Mucosa of descending colon (tissue), 3 donors: ENCODE data around the gene TGFBR3. TPM values are rescaled to one million over a fixed set of nuclear protein-coding genes. Genes with fewer than 3 reads are reported as not detected.

Experiments
- ATAC-seq: fragments of 200-7000 bp; cut with Tn5 transposase; one replicate; pipeline ENCODE4 v1.9.1; 2020; ENCODE audit warnings: mild to moderate bottlenecking, moderate library complexity
- DNase-seq, 3 donors: peaks; one replicate each; pipeline ENCODE4 v3.0.0-alpha.2; 2020
- H3K36me3 ChIP-seq: fragments of 200-600 bp; one replicate; pipeline ENCODE4 v1.8.0; 2021; ENCODE audit warnings: low read depth, mild to moderate bottlenecking
- H3K4me1 ChIP-seq: fragments of 200-600 bp; one replicate; pipeline ENCODE4 v1.8.0; 2021; ENCODE audit warnings: low read depth, mild to moderate bottlenecking
- H3K4me3 ChIP-seq: fragments of 200-600 bp; one replicate; pipeline ENCODE4 v1.8.0; 2021; ENCODE audit warnings: mild to moderate bottlenecking
- H3K9me3 ChIP-seq: fragments of 200-600 bp; one replicate; pipeline ENCODE4 v1.8.0; 2021; ENCODE audit warnings: mild to moderate bottlenecking
- intact Hi-C, 2 donors: fragments of 100-400 bp; cut with DNase I in 1 of 2; cut with micrococcal nuclease in 1 of 2; formaldehyde crosslinking; loops; one replicate each; pipeline versions ENCODE4 v1.11.0 to v1.11.1; 2022; cut with DNase I, micrococcal nuclease
- total RNA-seq, 3 donors: library from RNA; stranded (reverse); fragmentation: NEBNext Ultra II Directional in 2 of 3; extraction: Animal tissue kit (Norgen Biotek cat#: 25700) in 2 of 3; gene quantifications; one replicate each; pipeline versions ENCODE4 v1.2.1 to v1.2.4, GENCODE V29; 2021 to 2023
- TF ChIP-seq, protein P1 (sequence below): fragments of 200-600 bp; IDR thresholded peaks from one replicate; pipeline ENCODE4 v1.8.0; 2022; ENCODE audit warnings: antibody characterized with exemption, mild to moderate bottlenecking
- donor health status: DM: no; HTN: no; CAD: no; lungs with moderate emphysema.
- donor health status: DM: no; HTN: no; CAD: no.
- donor health status: DM: no; HTN: yes; CAD: no.

Gene TGFBR3
- total RNA-seq, 3 donors from 2014 or later: 11.6 to 89.7 (median 21.1) TPM

- peak; percentile 59 for ATAC-seq
- TF ChIP-seq, protein P1, sequence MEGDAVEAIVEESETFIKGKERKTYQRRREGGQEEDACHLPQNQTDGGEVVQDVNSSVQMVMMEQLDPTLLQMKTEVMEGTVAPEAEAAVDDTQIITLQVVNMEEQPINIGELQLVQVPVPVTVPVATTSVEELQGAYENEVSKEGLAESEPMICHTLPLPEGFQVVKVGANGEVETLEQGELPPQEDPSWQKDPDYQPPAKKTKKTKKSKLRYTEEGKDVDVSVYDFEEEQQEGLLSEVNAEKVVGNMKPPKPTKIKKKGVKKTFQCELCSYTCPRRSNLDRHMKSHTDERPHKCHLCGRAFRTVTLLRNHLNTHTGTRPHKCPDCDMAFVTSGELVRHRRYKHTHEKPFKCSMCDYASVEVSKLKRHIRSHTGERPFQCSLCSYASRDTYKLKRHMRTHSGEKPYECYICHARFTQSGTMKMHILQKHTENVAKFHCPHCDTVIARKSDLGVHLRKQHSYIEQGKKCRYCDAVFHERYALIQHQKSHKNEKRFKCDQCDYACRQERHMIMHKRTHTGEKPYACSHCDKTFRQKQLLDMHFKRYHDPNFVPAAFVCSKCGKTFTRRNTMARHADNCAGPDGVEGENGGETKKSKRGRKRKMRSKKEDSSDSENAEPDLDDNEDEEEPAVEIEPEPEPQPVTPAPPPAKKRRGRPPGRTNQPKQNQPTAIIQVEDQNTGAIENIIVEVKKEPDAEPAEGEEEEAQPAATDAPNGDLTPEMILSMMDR: no peak
- Histone ChIP-seq H3K4me1 (no peaks in the 10 kb centered on the region), H3K4me3 (no peak overlapping the region), H3K9me3 (no peaks in the 10 kb centered on the region), H3K36me3 (no peaks in the 10 kb centered on the region)
- intact Hi-C loops: no loop called here
- no peak for DNase-seq
Observed at GRCh38 chr1:91924146-91924545, 38.2 kb upstream of the TGFBR3 start.

GRCh38 chr1:91919962-91920361 is 34.0 kb upstream of the TGFBR3 start:
- intact Hi-C loops: no loop called here
- no peaks in the 10 kb centered on the region for H3K4me1 ChIP-seq
- H3K9me3 ChIP-seq: no peaks in the 10 kb centered on the region
- no peak for ATAC-seq
- TF ChIP-seq, protein P1: no peak
- no peak for DNase-seq
- H3K4me3 ChIP-seq: no peak overlapping the region
- no peaks in the 10 kb centered on the region for H3K36me3 ChIP-seq

DNA sequence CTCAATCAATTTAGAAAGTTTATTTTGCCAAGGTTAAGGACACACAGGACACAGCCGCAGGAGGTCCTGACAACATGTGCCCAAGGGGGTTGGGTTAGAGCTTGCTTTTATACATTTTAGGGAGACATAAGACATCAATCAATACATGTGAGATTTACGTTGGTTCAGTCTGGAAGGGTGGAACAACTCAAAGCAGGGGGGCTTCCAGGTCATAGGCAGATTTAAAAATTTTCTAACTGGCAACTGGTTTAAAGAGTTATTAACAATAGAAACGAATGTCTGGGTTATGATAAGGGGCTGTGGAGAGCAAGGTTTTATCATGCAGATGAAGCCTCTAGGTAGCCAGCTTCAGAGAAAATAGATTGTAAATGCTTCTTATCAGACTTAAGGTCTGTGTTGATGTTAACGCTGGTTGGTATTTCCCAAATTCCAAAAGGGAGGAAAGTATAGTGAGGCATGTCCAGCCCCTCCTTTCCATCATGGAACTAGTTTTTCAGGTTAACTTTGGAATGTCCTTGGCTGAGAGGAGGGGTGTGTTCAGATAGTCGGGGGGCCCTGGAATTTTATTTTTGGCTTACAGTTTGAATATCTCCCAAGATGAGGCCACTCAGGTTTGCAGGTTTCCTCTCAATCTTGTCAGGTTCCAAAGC is 31.0 kb upstream of the TGFBR3 start:
- TF ChIP-seq, protein P1: no peak
- Histone ChIP-seq H3K4me3 (no peak overlapping the region), H3K9me3 (no peaks in the 10 kb centered on the region), H3K4me1 (no peaks in the 10 kb centered on the region), H3K36me3 (no peaks in the 10 kb centered on the region)
- intact Hi-C loops: no loop called here
- DNase-seq: no peak
- no peak for ATAC-seq

DNA sequence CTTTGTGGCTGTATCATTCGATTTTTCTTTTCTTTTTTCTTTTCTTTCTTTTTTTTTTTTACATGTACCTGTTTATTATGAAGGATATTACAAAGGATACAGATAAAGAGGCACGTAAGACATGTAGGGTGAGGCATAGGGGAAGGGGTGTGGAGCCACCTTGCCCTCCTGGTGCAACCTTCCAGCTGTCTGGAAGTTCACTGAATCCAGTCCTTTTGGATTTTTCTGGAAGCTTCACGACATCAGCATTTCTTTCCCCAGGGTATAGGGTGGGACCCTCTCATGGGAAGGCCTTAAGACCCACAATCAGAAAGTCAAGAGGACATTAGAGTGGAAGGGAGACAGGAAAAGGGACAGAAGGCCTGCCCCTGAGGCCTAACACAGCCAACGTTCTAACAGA is 30.1 kb upstream of the TGFBR3 start:
- TF ChIP-seq, protein P1: no peak
- intact Hi-C loops: no loop called here
- no peaks in the 10 kb centered on the region for H3K4me1 ChIP-seq
- H3K4me3 ChIP-seq: no peak overlapping the region
- H3K36me3 ChIP-seq: no peaks in the 10 kb centered on the region
- ATAC-seq: no peak
- no peaks in the 10 kb centered on the region for H3K9me3 ChIP-seq
- DNase-seq: no peak

DNA sequence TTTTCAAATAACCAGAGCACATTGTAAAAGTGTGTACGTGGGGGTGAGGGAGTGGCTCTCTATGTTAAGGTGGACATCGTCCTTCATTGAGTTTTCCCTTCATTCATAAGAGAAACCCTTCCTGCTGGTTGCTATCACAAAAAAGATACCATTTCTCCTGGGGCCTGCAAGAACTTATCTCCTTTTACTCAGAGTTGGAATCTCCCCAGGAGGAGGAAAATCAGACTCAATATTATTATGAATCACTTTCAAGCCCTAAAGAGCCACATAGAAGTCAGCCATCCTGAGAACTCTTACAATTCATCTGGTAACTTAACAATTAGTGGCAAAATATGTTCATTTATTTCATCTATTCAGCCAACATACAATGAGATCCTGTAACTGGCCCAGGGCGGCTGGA is 27.1 kb upstream of the TGFBR3 start:
- Histone ChIP-seq H3K9me3 (no peaks in the 10 kb centered on the region), H3K4me1 (no peaks in the 10 kb centered on the region), H3K4me3 (no peak overlapping the region), H3K36me3 (no peaks in the 10 kb centered on the region)
- ATAC-seq: no peak
- TF ChIP-seq, protein P1: no peak
- DNase-seq: no peak
- intact Hi-C loops: no loop called here

GRCh38 chr1:91912266-91912665 is 26.3 kb upstream of the TGFBR3 start:
- no peaks in the 10 kb centered on the region for H3K36me3 ChIP-seq
- no peak for ATAC-seq
- H3K4me3 ChIP-seq: no peak overlapping the region
- no peaks in the 10 kb centered on the region for H3K9me3 ChIP-seq
- no peak for DNase-seq
- TF ChIP-seq, protein P1: no peak
- no peaks in the 10 kb centered on the region for H3K4me1 ChIP-seq
- intact Hi-C loops: no loop called here
